GM19324 (cell line): Measurements from ENCODE around the gene MSI2.

ENCODE experiments used
- ATAC-seq: cut with Tn5 transposase; IDR thresholded peaks from one replicate; pipeline ENCODE4 v1.9.1; 2021; ENCODE audit warnings: mild to moderate bottlenecking, moderate library complexity; ENCODE audit not compliant: unreplicated experiment, low FRiP score

Gene MSI2

DNA sequence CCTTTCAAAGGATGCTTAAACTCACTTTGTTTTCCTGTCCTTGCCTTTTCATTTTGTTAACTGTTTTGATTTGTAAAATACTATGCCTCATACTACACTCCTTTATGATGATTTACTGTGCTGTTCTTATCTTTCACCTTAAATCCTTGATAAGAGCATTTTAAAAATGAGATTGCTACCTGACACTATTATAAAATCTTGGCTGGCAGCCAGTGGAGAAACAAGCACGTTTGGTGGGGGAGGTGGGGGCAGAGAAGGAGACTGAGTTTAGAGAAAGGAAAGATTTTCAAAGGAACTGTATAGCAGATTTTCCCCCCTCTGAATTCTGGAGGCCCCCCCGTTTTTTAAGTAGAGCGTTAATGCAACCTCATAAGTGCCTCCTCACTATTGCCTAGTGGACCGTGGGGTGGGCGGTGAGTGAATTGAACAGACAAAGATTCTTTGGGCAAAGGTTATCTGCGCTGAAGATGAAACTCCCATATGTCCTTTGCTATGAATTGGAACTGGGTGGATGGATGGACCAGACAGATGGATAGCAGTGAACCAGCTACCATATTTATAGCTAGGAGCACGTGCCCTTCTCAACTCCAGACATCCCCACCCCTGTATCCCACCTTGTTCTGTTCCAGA, 288.6 kb downstream of the MSI2 start:
- ATAC-seq: no peak

- no peak for ATAC-seq
These were observed 289.5 kb downstream of the MSI2 start for GRCh38 chr17:57545731-57546342.

DNA sequence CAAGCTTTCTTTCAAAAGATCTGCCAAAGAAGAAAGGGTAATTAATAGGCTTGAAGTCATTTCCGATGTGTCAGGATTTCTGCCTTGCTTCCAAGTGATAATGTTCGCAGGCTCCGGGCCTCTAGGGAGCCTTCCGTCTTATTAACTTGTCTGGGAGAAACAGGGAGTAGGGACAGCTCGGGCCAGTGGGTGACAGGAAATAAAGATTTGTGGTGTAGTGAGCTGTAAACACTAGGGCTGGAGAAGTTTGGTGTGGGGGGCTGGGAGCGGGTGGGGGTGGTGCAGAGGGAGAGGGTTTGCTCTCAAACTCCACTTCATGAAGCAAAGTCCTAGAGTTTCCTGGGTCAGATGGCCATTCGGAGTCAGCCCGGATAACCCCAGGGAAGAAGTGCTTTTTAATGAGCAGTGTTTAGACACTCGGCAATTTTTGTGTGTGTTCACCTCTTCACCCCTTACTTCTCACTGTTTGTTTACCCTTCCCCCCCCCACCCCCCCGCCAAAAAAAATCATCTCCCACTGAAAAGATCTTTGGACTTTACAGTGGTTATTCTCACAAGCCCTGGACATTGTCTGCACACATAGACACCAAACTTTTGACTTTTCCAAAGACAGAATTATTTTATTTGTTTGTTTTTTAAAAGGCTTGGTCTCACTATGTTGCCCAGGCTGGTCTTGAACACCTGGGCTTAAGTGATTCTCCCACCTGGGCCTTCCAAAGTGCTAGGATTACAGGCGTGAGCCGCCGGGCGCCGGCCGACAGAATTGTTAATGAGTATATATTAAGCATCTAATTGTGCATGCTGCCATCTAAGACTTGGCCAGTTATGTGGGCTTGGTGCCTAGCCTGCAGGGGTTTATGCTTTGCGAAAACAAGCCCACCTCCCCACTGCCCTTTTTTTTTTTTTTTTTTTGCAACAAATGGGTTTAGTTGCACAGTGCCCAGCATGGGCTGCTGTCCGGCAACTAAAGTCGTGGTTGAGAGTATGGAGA, 292.4 kb downstream of the MSI2 start:
- ATAC-seq: no peak

DNA sequence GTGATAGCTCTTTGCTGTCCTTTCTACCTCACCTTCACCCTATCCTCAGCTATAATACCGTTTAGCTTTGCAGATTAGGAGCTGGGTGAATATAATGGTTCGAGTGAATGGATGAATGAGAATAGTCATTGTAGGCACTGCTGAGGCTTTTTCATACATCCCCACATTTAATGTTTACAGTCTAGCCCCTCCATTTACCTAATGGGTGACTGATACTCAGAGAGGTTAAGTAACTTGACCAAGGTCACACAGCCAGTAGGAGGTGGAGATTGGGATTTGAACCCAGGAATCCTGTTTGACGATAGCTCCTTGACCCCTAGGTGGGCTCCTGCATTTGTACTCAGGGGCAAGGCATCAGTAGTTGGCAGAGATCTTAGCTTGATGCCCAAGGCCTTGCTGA, 293.1 kb downstream of the MSI2 start:
- no peak for ATAC-seq

DNA sequence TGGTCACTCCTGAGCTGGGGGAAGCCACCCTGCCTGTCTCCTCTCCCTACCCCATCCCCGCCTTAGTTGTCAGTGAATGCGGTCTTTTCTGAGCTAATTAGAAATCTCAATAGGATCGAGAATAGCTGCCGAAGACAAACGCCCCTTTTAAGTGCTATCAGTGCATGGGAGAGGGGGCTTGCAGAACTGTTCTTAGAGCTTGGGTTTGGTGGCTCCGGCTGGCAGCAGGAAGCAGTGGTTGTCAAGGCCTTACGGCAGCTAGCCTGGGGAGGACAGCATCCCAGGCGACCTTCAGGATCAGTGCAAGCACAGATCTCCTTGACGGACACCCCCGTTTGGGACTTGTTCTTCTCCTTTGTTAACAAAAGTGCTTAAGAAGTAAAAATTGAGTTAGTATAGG, 293.7 kb downstream of the MSI2 start:
- ATAC-seq: no peak

- no peak for ATAC-seq
These were observed 294.5 kb downstream of the MSI2 start for GRCh38 chr17:57550668-57551315.

- ATAC-seq: no peak
These were observed 295.2 kb downstream of the MSI2 start for GRCh38 chr17:57551321-57552079.

GRCh38 chr17:57552114-57552624, 295.8 kb downstream of the MSI2 start:
- ATAC-seq: no peak

GRCh38 chr17:57553526-57553925, 297.2 kb downstream of the MSI2 start:
- ATAC-seq: no peak

GRCh38 chr17:57553991-57554825, 297.9 kb downstream of the MSI2 start:
- no peak for ATAC-seq

GRCh38 chr17:57554826-57555635, 298.7 kb downstream of the MSI2 start:
- no peak for ATAC-seq

GRCh38 chr17:57555636-57556175, 299.4 kb downstream of the MSI2 start:
- ATAC-seq: no peak

DNA sequence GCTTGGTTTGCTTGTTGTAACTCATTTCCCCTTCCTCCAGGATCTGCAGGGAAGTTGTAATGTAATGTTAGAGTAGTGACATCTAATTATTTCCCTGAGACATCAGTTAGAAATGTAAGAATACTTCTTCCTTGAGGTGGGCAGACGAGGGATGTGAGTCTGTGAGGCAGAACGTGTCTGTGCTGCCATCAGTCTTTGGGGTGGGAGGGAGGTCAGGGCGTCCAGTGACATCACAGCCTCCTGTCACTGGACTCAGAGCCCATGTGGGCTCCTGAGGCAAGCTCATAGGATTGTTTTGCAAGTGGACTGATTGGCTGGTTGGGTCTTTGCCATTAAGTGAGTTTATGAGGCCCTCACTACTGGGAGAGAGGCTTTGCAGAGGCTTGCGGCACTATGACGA, 300.0 kb downstream of the MSI2 start:
- ATAC-seq: no peak

- no peak for ATAC-seq
These were observed 300.7 kb downstream of the MSI2 start for GRCh38 chr17:57556977-57557376.

- no peak for ATAC-seq
These were observed 301.1 kb downstream of the MSI2 start for GRCh38 chr17:57557416-57557815.

GRCh38 chr17:57557834-57558681, 301.7 kb downstream of the MSI2 start:
- ATAC-seq: no peak

DNA sequence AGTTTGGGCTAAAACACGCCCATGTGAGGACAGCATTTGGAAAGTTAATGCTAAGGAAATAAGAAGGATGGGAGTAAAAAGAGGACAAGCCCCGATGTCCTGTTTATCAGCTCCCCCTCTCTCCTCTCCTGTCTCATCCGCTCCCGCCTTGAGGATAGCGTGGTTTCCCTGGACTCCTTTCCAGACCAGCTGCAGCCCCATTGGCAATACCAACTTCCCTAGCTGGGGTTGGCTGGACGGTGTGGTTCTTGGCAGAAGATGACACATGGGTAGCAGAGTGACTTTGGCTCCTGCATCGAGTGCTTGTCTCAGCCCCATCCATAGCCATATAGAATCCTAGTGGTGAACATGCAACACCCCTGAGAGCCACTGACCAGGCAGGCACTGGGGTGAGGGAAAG, 302.9 kb downstream of the MSI2 start:
- ATAC-seq: no peak
